A549 treated with DMSO at 1 μM for 4 hours (cell line): ENCODE results near the gene TNFAIP8L1. TPM values are rescaled to one million over a fixed set of nuclear protein-coding genes. Genes with fewer than 3 reads are reported as not detected.

Source experiments
- total RNA-seq: library from RNA; stranded (reverse); fragments of 200-300 nt; extraction: Qiagen RNA extraction; gene quantifications from 5 replicates; pipeline ENCODE4 v1.2.3, GENCODE V29; 2022; ENCODE audit warnings: low read depth

The TNFAIP8L1 gene
- total RNA-seq = 3.4 to 5.2 TPM (median 4.6 TPM) in 5 replicates

GRCh38 chr19:4638828-4639530, at the start of gene TNFAIP8L1:
TSS of gene TNFAIP8L1 (plus strand) at chr19:4639516. CDS start at chr19:4651870, 12,354 bp downstream.

DNA sequence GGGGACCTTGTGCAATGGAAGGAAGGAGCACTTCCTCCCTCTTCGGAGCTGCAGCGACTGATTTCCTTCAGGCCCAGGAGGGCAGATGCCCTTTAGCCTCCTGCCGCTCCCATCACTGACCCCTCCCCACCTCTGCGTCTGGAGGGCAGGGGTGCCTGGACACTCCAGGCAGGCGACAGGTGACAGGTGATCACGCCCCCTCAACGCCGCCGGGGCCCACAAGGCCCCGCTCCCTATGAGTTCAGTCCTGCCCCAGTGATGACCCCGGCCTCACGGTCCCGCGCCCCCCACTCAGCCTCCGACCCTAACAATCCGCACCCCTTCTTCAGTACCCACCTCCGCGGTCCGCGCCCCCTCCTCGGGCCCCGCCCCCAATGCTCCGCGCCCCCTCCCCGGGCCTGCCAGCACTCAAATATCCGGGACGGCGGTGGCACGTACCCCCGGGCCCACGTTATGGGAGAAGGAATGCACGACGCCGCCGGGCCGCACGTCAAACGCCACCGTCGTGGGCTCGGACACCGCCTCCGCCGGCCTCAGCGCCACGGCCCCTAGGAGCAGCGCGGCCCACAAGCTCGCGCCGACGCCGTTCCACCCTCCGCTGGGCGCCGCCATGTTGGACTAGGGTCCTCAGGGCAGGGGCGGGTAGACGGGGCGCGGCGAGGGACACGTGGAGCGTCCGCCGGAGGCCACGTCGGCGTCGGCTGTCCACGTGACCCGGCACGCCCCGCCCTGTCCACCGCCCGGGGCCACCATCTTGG, 30.6 kb downstream of the TNFAIP8L1 start, which contains the start of gene MYDGF:
TSS of gene MYDGF (minus strand) at position 620 of the 758 bp plus-strand sequence. CDS start at position 612, 8 bp downstream.

Other genes starting within 250 kb of the TNFAIP8L1 start
- gene SH3GL1, start 239.0 kb upstream of the TNFAIP8L1 start, total RNA-seq = 53.6 to 63.3 TPM (median 57.1 TPM) in 5 replicates
- 21.8 to 26.4 TPM (median 23.6 TPM) in 5 replicates for gene CHAF1A, start 236.9 kb upstream of the TNFAIP8L1 start, total RNA-seq
- gene UBXN6, start 181.7 kb upstream of the TNFAIP8L1 start, total RNA-seq = 42.3 to 61.2 TPM (median 57.7 TPM) in 5 replicates
- gene HDGFL2, start 167.2 kb upstream of the TNFAIP8L1 start, total RNA-seq = 20.0 to 32.7 TPM (median 27.2 TPM) in 5 replicates
- 0.21 to 0.30 TPM (median 0.24 TPM) in 5 replicates for gene PLIN4, start 121.0 kb upstream of the TNFAIP8L1 start, total RNA-seq
- gene PLIN5, start 104.3 kb upstream of the TNFAIP8L1 start, total RNA-seq = 0.11 to 0.18 TPM (median 0.14 TPM) in 4 of 5 replicates, not detected in the other
- 0.06 to 0.34 TPM (median 0.09 TPM) in 5 replicates for gene LRG1, start 99.5 kb upstream of the TNFAIP8L1 start, total RNA-seq
- 5.9 to 7.7 TPM (median 6.8 TPM) in 5 replicates for gene SEMA6B, start 79.8 kb upstream of the TNFAIP8L1 start, total RNA-seq
- 114 to 140 TPM (median 131 TPM) in 5 replicates for gene MYDGF, start 30.8 kb downstream of the TNFAIP8L1 start, total RNA-seq
- 59.3 to 76.1 TPM (median 69.8 TPM) in 5 replicates for gene DPP9, start 84.3 kb downstream of the TNFAIP8L1 start, total RNA-seq
- gene FEM1A, start 152.2 kb downstream of the TNFAIP8L1 start, total RNA-seq = 5.7 to 6.3 TPM (median 6.3 TPM) in 5 replicates
- 7.8 to 9.1 TPM (median 8.0 TPM) in 5 replicates for gene TICAM1, start 192.2 kb downstream of the TNFAIP8L1 start, total RNA-seq
- 112 to 126 TPM (median 116 TPM) in 5 replicates for gene PLIN3, start 228.2 kb downstream of the TNFAIP8L1 start, total RNA-seq